Retinal pigment epithelial cell (primary cell): ENCODE data around the gene GINM1.

Experiments used
- DNase-seq: peaks from one replicate; pipeline ENCODE4 v3.0.0-alpha.2; 2010; ENCODE audit warnings: low read depth
- H3K4me3 ChIP-seq: 2 replicates; pipeline ENCODE4 v1.5.1; 2011; ENCODE audit warnings: mild to moderate bottlenecking, low read length, control low read depth, moderate library complexity
- CTCF ChIP-seq: conservative IDR thresholded peaks from 2 replicates; pipeline ENCODE4 v1.5.1; 2011; ENCODE audit warnings: low read depth, low read length, control low read depth, inconsistent platforms

Gene GINM1

GRCh38 chr6:149628875-149629510 lies 62.8 kb downstream of the GINM1 start:
- H3K4me3 ChIP-seq: no peak overlapping the region
- no peak for DNase-seq
- TF ChIP-seq CTCF: no peak

GRCh38 chr6:149634315-149634714 lies 68.1 kb downstream of the GINM1 start:
- no peak overlapping the region for H3K4me3 ChIP-seq
- no peak for DNase-seq
- no peak for TF ChIP-seq CTCF

GRCh38 chr6:149636124-149636523 lies 69.9 kb downstream of the GINM1 start:
- no peak for DNase-seq
- TF ChIP-seq CTCF: no peak

More at GRCh38 chr6:149636124-149636523, 69.9 kb downstream of the GINM1 start:
- H3K4me3 ChIP-seq: no peak overlapping the region
